ENCODE results near the gene C16orf86. TPM values are rescaled to one million over a fixed set of nuclear protein-coding genes. Genes with fewer than 3 reads are reported as not detected.

Gene C16orf86
- total and polyA plus RNA-seq, 3 experiments from 2014 or later = 0.79 to 2.7 (median 1.9) TPM

- Histone ChIP-seq H3K4me3 (ENCODE audit: low read length) (no peak overlapping the region), H3K27me3 (ENCODE audit: insufficient read depth, low read length, poor library complexity, severe bottlenecking) (no peaks in the 10 kb centered on the region), H3K27ac (ENCODE audit: low read depth, low read length) (no peak overlapping the region), H3K9me3 (ENCODE audit: low read length) (no peaks in the 10 kb centered on the region), H3K4me1 (ENCODE audit: insufficient read depth, low read length) (no peaks in the 10 kb centered on the region), H3K36me3 (ENCODE audit: insufficient read depth, low read length) (no peaks in the 10 kb centered on the region)
- Mint-ChIP-seq H3K36me3 (peaks cover 0 to 16% (median 8%) of the 10 kb centered on the region in 3 donors), H3K27me3 (peaks cover 0 to 1% of the 10 kb centered on the region in 2 donors), H3K4me3 (no peak overlapping the region), H3K9me3 (peaks cover 0 to 2% (median 0%) of the 10 kb centered on the region in 5 donors), H3K27ac (no peak overlapping the region), H3K4me1 (no peaks in the 10 kb centered on the region)
- ChIA-PET POLR2A (no interaction called here), CTCF (no interaction called here)
- no peak for DNase-seq
These were observed 28.0 kb downstream of the C16orf86 start for GRCh38 chr16:67694611-67695010.

GRCh38 chr16:67697422-67698185, 31.0 kb downstream of the C16orf86 start:
- no peaks in the 10 kb centered on the region for H3K27me3 ChIP-seq (ENCODE audit: insufficient read depth, low read length, poor library complexity, severe bottlenecking)
- ChIA-PET CTCF (interaction anchor here (1.1 kb wide), 1 partner anchor 26 kb away, joined by 5 read pairs; no protein-coding TSS in a partner anchor), POLR2A (interaction anchor here (0.6 kb wide), 1 partner anchor 224 kb away, joined by 3 read pairs; no protein-coding TSS in a partner anchor)
- no peaks in the 10 kb centered on the region for H3K9me3 ChIP-seq (ENCODE audit: low read length)
- no peak overlapping the region for H3K27ac ChIP-seq (ENCODE audit: low read depth, low read length)
- peaks cover 0 to 6% (median 2%) of the 10 kb centered on the region in 3 donors for H3K4me1 Mint-ChIP-seq
- no peaks in the 10 kb centered on the region for H3K4me1 ChIP-seq (ENCODE audit: insufficient read depth, low read length)
- H3K4me3 Mint-ChIP-seq = no peak overlapping the region
- H3K36me3 Mint-ChIP-seq = peaks cover 0 to 9% (median 6%) of the 10 kb centered on the region in 3 donors
- H3K4me3 ChIP-seq (ENCODE audit: low read length) = no peak overlapping the region
- H3K36me3 ChIP-seq (ENCODE audit: insufficient read depth, low read length) = no peaks in the 10 kb centered on the region
- peaks cover 0 to 2% (median 0%) of the 10 kb centered on the region in 5 donors for H3K9me3 Mint-ChIP-seq
- peaks cover 0 to 1% of the 10 kb centered on the region in 2 donors for H3K27me3 Mint-ChIP-seq
- no peak for DNase-seq
- peak overlapping the region in 1 of 8 donors; percentile 50 for H3K27ac Mint-ChIP-seq

- H3K9me3 ChIP-seq (ENCODE audit: low read length) = no peaks in the 10 kb centered on the region
- no peaks in the 10 kb centered on the region for H3K36me3 ChIP-seq (ENCODE audit: insufficient read depth, low read length)
- Mint-ChIP-seq H3K36me3 (peaks cover 0 to 9% (median 6%) of the 10 kb centered on the region in 3 donors), H3K27ac (no peak overlapping the region), H3K9me3 (peaks cover 0 to 2% (median 0%) of the 10 kb centered on the region in 5 donors), H3K4me1 (peaks cover 12 to 22% (median 14%) of the 10 kb centered on the region in 3 donors), H3K27me3 (peaks cover 0 to 1% of the 10 kb centered on the region in 2 donors), H3K4me3 (no peak overlapping the region)
- POLR2A ChIA-PET = no interaction called here
- H3K27me3 ChIP-seq (ENCODE audit: insufficient read depth, low read length, poor library complexity, severe bottlenecking) = no peaks in the 10 kb centered on the region
- H3K4me3 ChIP-seq (ENCODE audit: low read length) = no peak overlapping the region
- DNase-seq = no peak
- peaks cover 15% of the 10 kb centered on the region for H3K4me1 ChIP-seq (ENCODE audit: insufficient read depth, low read length)
- no peak overlapping the region for H3K27ac ChIP-seq (ENCODE audit: low read depth, low read length)
- CTCF ChIA-PET = no interaction called here
These were observed 32.7 kb downstream of the C16orf86 start for GRCh38 chr16:67699265-67699664.

GRCh38 chr16:67701420-67701819, 34.8 kb downstream of the C16orf86 start:
- Histone ChIP-seq H3K4me1 (ENCODE audit: insufficient read depth, low read length) (peaks cover 16% of the 10 kb centered on the region), H3K27me3 (ENCODE audit: insufficient read depth, low read length, poor library complexity, severe bottlenecking) (no peaks in the 10 kb centered on the region), H3K4me3 (ENCODE audit: low read length) (no peak overlapping the region), H3K36me3 (ENCODE audit: insufficient read depth, low read length) (no peaks in the 10 kb centered on the region), H3K27ac (ENCODE audit: low read depth, low read length) (no peak overlapping the region), H3K9me3 (ENCODE audit: low read length) (no peaks in the 10 kb centered on the region)
- POLR2A ChIA-PET = no interaction called here
- CTCF ChIA-PET = no interaction called here
- Mint-ChIP-seq H3K4me1 (peaks cover 19 to 31% (median 25%) of the 10 kb centered on the region in 3 donors), H3K27ac (peak overlapping the region in 1 of 8 donors; percentile 42), H3K9me3 (peaks cover 0 to 2% (median 0%) of the 10 kb centered on the region in 5 donors), H3K27me3 (no peaks in the 10 kb centered on the region), H3K36me3 (peaks cover 0 to 9% (median 6%) of the 10 kb centered on the region in 3 donors), H3K4me3 (no peak overlapping the region)
- no peak for DNase-seq

DNA sequence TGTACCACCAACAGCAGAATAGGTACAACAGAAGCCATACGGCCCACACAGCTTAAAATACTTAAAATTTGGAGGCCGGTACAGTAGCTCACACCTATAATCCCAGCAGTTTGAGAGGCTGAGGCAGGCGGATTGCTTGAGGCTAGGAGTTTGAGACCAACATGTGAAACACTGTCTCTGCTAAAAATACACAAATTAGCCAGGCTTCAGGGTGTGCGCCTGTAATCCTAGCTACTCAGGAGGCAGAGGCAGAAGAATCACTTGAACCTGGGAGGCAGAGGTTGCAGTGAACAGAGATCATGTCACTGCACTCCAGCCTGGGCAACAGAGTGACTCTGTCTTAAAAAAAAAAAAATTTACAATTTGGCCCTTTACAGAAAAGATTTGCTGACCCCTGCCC, 35.5 kb downstream of the C16orf86 start:
- ChIA-PET POLR2A (no interaction called here), CTCF (no interaction called here)
- Histone ChIP-seq H3K27me3 (ENCODE audit: insufficient read depth, low read length, poor library complexity, severe bottlenecking) (no peaks in the 10 kb centered on the region), H3K27ac (ENCODE audit: low read depth, low read length) (no peak overlapping the region), H3K36me3 (ENCODE audit: insufficient read depth, low read length) (no peaks in the 10 kb centered on the region), H3K4me3 (ENCODE audit: low read length) (no peak overlapping the region), H3K4me1 (ENCODE audit: insufficient read depth, low read length) (peaks cover 16% of the 10 kb centered on the region), H3K9me3 (ENCODE audit: low read length) (no peaks in the 10 kb centered on the region)
- Mint-ChIP-seq H3K4me3 (no peak overlapping the region), H3K36me3 (peaks cover 0 to 6% (median 6%) of the 10 kb centered on the region in 3 donors), H3K27me3 (no peaks in the 10 kb centered on the region), H3K9me3 (peaks cover 0 to 2% (median 0%) of the 10 kb centered on the region in 5 donors), H3K27ac (peak overlapping the region in 3 of 8 donors; percentile 40 to 63 (median 56)), H3K4me1 (peaks cover 19 to 32% (median 26%) of the 10 kb centered on the region in 3 donors)
- no peak for DNase-seq

GRCh38 chr16:67703626-67704025, 37.0 kb downstream of the C16orf86 start:
- H3K27ac ChIP-seq (ENCODE audit: low read depth, low read length) = no peak overlapping the region
- ChIA-PET CTCF (no interaction called here), POLR2A (no interaction called here)
- Mint-ChIP-seq H3K36me3 (peaks cover 0 to 1% (median 0%) of the 10 kb centered on the region in 3 donors), H3K4me3 (peak overlapping the region in 4 of 7 donors; percentile 6 to 56 (median 35)), H3K27me3 (no peaks in the 10 kb centered on the region), H3K4me1 (peaks cover 19 to 37% (median 26%) of the 10 kb centered on the region in 3 donors), H3K27ac (peak overlapping the region in 7 of 8 donors; percentile 36 to 94 (median 82)), H3K9me3 (peaks cover 0 to 2% (median 0%) of the 10 kb centered on the region in 5 donors)
- H3K36me3 ChIP-seq (ENCODE audit: insufficient read depth, low read length) = no peaks in the 10 kb centered on the region
- H3K4me1 ChIP-seq (ENCODE audit: insufficient read depth, low read length) = peaks cover 16% of the 10 kb centered on the region
- no peak overlapping the region for H3K4me3 ChIP-seq (ENCODE audit: low read length)
- H3K27me3 ChIP-seq (ENCODE audit: insufficient read depth, low read length, poor library complexity, severe bottlenecking) = no peaks in the 10 kb centered on the region
- no peak for DNase-seq
- H3K9me3 ChIP-seq (ENCODE audit: low read length) = no peaks in the 10 kb centered on the region

- peak overlapping the region in 5 of 8 donors; percentile 36 to 86 (median 82) for H3K27ac Mint-ChIP-seq
- ChIA-PET CTCF (interaction anchor here (1.9 kb wide), 1 partner anchor 183 kb away, joined by 6 read pairs; no protein-coding TSS in a partner anchor), POLR2A (interaction anchor here (0.5 kb wide), 1 partner anchor 762 kb away, joined by 3 read pairs; no protein-coding TSS in a partner anchor)
- peaks cover 16% of the 10 kb centered on the region for H3K4me1 ChIP-seq (ENCODE audit: insufficient read depth, low read length)
- peaks cover 19 to 38% (median 26%) of the 10 kb centered on the region in 3 donors for H3K4me1 Mint-ChIP-seq
- no peak overlapping the region for H3K27ac ChIP-seq (ENCODE audit: low read depth, low read length)
- H3K4me3 ChIP-seq (ENCODE audit: low read length) = no peak overlapping the region
- H3K9me3 Mint-ChIP-seq = no peaks in the 10 kb centered on the region
- no peaks in the 10 kb centered on the region for H3K9me3 ChIP-seq (ENCODE audit: low read length)
- no peaks in the 10 kb centered on the region for H3K27me3 Mint-ChIP-seq
- no peaks in the 10 kb centered on the region for H3K36me3 ChIP-seq (ENCODE audit: insufficient read depth, low read length)
- no peaks in the 10 kb centered on the region for H3K36me3 Mint-ChIP-seq
- H3K27me3 ChIP-seq (ENCODE audit: insufficient read depth, low read length, poor library complexity, severe bottlenecking) = no peaks in the 10 kb centered on the region
- H3K4me3 Mint-ChIP-seq = no peak overlapping the region
- DNase-seq = no peak
These were observed 37.5 kb downstream of the C16orf86 start for GRCh38 chr16:67704110-67704509.

GRCh38 chr16:67707210-67707609, 40.6 kb downstream of the C16orf86 start:
- CTCF ChIA-PET = no interaction called here

More at GRCh38 chr16:67707210-67707609, 40.6 kb downstream of the C16orf86 start:
- Mint-ChIP-seq H3K9me3 (no peaks in the 10 kb centered on the region), H3K27me3 (no peaks in the 10 kb centered on the region), H3K4me1 (peaks cover 18 to 46% (median 40%) of the 10 kb centered on the region in 3 donors), H3K27ac (no peak overlapping the region), H3K4me3 (no peak overlapping the region), H3K36me3 (peaks cover 0 to 5% (median 3%) of the 10 kb centered on the region in 3 donors)
- no peak for DNase-seq
- H3K4me1 ChIP-seq (ENCODE audit: insufficient read depth, low read length) = peaks cover 16% of the 10 kb centered on the region
- no peaks in the 10 kb centered on the region for H3K9me3 ChIP-seq (ENCODE audit: low read length)
- no peak overlapping the region for H3K27ac ChIP-seq (ENCODE audit: low read depth, low read length)
- POLR2A ChIA-PET = no interaction called here
- no peak overlapping the region for H3K4me3 ChIP-seq (ENCODE audit: low read length)
- no peaks in the 10 kb centered on the region for H3K27me3 ChIP-seq (ENCODE audit: insufficient read depth, low read length, poor library complexity, severe bottlenecking)
- no peaks in the 10 kb centered on the region for H3K36me3 ChIP-seq (ENCODE audit: insufficient read depth, low read length)

Data from CD8-positive, alpha-beta memory T cell (primary cell).